Naive B cell (primary cell): ENCODE measurements around the gene THRAP3. TPM values are rescaled to one million over a fixed set of nuclear protein-coding genes. Genes with fewer than 3 reads are reported as not detected.
"Not testable (repeated sequence)": the region's sequence is repeated elsewhere in the genome, so short reads cannot be mapped to it uniquely, and the experiment has no call there.

ENCODE experiments used
- ATAC-seq, 2 donors: fragments of 150-1000 bp; cut with Tn5 transposase; 2 replicates each; pipeline ENCODE4 v1.10.0; 2021; ENCODE audit warnings: low read depth in 2 of 2, mild to moderate bottlenecking in 2 of 2, moderate library complexity in 2 of 2
- DNase-seq: peaks from one replicate; pipeline ENCODE4 v3.0.0; 2022
- H3K27ac Mint-ChIP-seq, 6 donors: one replicate each; pipeline ENCODE4 v1.8.0; 2020 to 2022; ENCODE audit warnings: mild to moderate bottlenecking in 6 of 6, mixed read lengths in 6 of 6, moderate library complexity in 5 of 6, inconsistent platforms in 2 of 6
- H3K27me3 Mint-ChIP-seq, 3 donors: one replicate each; pipeline ENCODE4 v1.8.0; 2021 to 2022; ENCODE audit warnings: mixed read lengths in 3 of 3, mild to moderate bottlenecking in 1 of 3
- H3K36me3 Mint-ChIP-seq, 2 donors: one replicate each; pipeline ENCODE4 v1.8.0; 2020 to 2022; ENCODE audit warnings: mixed read lengths in 2 of 2, inconsistent platforms in 1 of 2, mild to moderate bottlenecking in 1 of 2
- H3K4me1 Mint-ChIP-seq, 3 donors: one replicate each; pipeline ENCODE4 v1.8.0; 2020 to 2022; ENCODE audit warnings: mixed read lengths in 3 of 3, inconsistent platforms in 1 of 3, mild to moderate bottlenecking in 1 of 3, moderate library complexity in 1 of 3
- H3K4me3 Mint-ChIP-seq, 8 donors: one replicate each; pipeline ENCODE4 v1.8.0; 2020 to 2022; ENCODE audit warnings: mild to moderate bottlenecking in 8 of 8, mixed read lengths in 8 of 8, moderate library complexity in 8 of 8, inconsistent platforms in 2 of 8
- H3K9me3 Mint-ChIP-seq, 7 donors: one replicate each; pipeline ENCODE4 v1.8.0; 2020 to 2022; ENCODE audit warnings: mixed read lengths in 7 of 7, mild to moderate bottlenecking in 5 of 7, inconsistent platforms in 2 of 7, moderate library complexity in 1 of 7
- polyA plus RNA-seq, 6 donors: library from polyadenylated mRNA; unstranded; fragments of 300-500 nt; fragmentation: Illumina TruSeq; gene quantifications; one replicate each; pipeline ENCODE4 v1.2.3, GENCODE V29; 2021; ENCODE audit warnings: low read depth in 6 of 6

The THRAP3 gene
- polyA plus RNA-seq, result 100 to 1,000 TPM; 109 to 142 (median 131) TPM

GRCh38 chr1:36223996-36224536 is at the start of gene THRAP3:
Gene THRAP3 (plus strand): TSS chr1:36224443. CDS start chr1:36282564, 58,121 bp downstream.
- H3K4me3 Mint-ChIP-seq, result peak within 1 kb of the TSS; percentile 91 to 100 (median 99)
- H3K27me3 Mint-ChIP-seq, result no peaks in the 10 kb centered on the region
- peaks cover 31 to 42% (median 34%) of the 10 kb centered on the region in 3 donors for H3K4me1 Mint-ChIP-seq
- DNase-seq, result peak; percentile 100
- peak; percentile 84 to 85 for ATAC-seq
- peaks cover 11 to 14% of the 10 kb centered on the region in 2 donors for H3K36me3 Mint-ChIP-seq
- H3K9me3 Mint-ChIP-seq, result no peaks in the 10 kb centered on the region
- H3K27ac Mint-ChIP-seq, result peak within 1 kb of the TSS; percentile 99 to 100 (median 100)

DNA sequence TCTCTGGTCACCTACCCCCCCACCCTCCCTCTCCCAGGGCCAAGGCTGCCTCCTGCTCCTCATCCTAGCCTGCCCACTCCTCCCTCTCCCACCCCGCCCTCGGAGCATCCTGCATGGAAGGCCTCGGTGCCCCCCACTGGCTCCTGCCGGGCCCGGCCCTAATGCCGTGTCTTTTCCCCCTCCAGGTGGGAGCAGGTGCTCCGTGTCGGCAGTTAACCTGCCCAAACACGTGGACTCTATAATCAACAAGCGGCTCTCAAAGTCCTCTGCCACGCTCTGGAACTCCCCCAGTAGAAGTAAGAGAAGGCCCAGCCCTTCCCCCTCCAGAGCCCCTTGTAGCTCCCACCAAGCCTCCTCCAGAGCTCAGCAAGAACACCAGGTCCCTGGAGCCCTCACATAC is 49.5 kb upstream of the THRAP3 start:
- Mint-ChIP-seq H3K9me3 (no peaks in the 10 kb centered on the region), H3K36me3 (peaks cover 0 to 14% of the 10 kb centered on the region in 2 donors), H3K4me1 (peaks cover 0 to 12% (median 11%) of the 10 kb centered on the region in 3 donors), H3K27me3 (no peaks in the 10 kb centered on the region), H3K27ac (peak overlapping the region in 2 of 6 donors; percentile 67), H3K4me3 (no peak overlapping the region)
- DNase-seq (no peak), ATAC-seq (no peak)

- H3K27me3 Mint-ChIP-seq, result no peaks in the 10 kb centered on the region
- ATAC-seq (peak; percentile 67 to 73), DNase-seq (peak; percentile 14)
Measured at GRCh38 chr1:36175137-36176095, 48.8 kb upstream of the THRAP3 start.

GRCh38 chr1:36176106-36176949 is 47.9 kb upstream of the THRAP3 start:
- ATAC-seq, result no peak
- H3K27ac Mint-ChIP-seq, result peak overlapping the region in 3 of 6 donors; percentile 64 to 74 (median 67)
- H3K4me3 Mint-ChIP-seq, result no peak overlapping the region
- peaks cover 8 to 21% of the 10 kb centered on the region in 2 donors for H3K36me3 Mint-ChIP-seq
- no peaks in the 10 kb centered on the region for H3K9me3 Mint-ChIP-seq
- peaks cover 0 to 11% (median 9%) of the 10 kb centered on the region in 3 donors for H3K4me1 Mint-ChIP-seq
- no peaks in the 10 kb centered on the region for H3K27me3 Mint-ChIP-seq
- DNase-seq, result no peak

More at GRCh38 chr1:36175137-36176095, 48.8 kb upstream of the THRAP3 start:
- H3K27ac Mint-ChIP-seq, result peak overlapping the region in 5 of 6 donors; percentile 62 to 74 (median 67)
- no peaks in the 10 kb centered on the region for H3K9me3 Mint-ChIP-seq
- peak overlapping the region in 1 of 8 donors; percentile 51 for H3K4me3 Mint-ChIP-seq
- peaks cover 5 to 14% of the 10 kb centered on the region in 2 donors for H3K36me3 Mint-ChIP-seq
- peaks cover 0 to 11% (median 9%) of the 10 kb centered on the region in 3 donors for H3K4me1 Mint-ChIP-seq

- H3K9me3 Mint-ChIP-seq, result no peaks in the 10 kb centered on the region
- H3K4me3 Mint-ChIP-seq, result no peak overlapping the region
- no peak overlapping the region for H3K27ac Mint-ChIP-seq
- no peaks in the 10 kb centered on the region for H3K27me3 Mint-ChIP-seq
- peaks cover 8 to 18% of the 10 kb centered on the region in 2 donors for H3K36me3 Mint-ChIP-seq
- ATAC-seq, result no peak
- peaks cover 0 to 11% (median 9%) of the 10 kb centered on the region in 3 donors for H3K4me1 Mint-ChIP-seq
- DNase-seq, result no peak
Measured at GRCh38 chr1:36177589-36178431, 46.4 kb upstream of the THRAP3 start.

GRCh38 chr1:36178471-36179219 is 45.6 kb upstream of the THRAP3 start:
- ATAC-seq (no peak), DNase-seq (no peak)
- Mint-ChIP-seq H3K4me1 (peaks cover 0 to 13% (median 11%) of the 10 kb centered on the region in 3 donors), H3K4me3 (no peak overlapping the region), H3K36me3 (peaks cover 8 to 12% of the 10 kb centered on the region in 2 donors), H3K27ac (peak overlapping the region in 2 of 6 donors; percentile 24 to 56), H3K9me3 (no peaks in the 10 kb centered on the region), H3K27me3 (no peaks in the 10 kb centered on the region)

GRCh38 chr1:36179220-36179600 is 45.0 kb upstream of the THRAP3 start:
- H3K27ac Mint-ChIP-seq, result peak overlapping the region in 1 of 6 donors; percentile 24

GRCh38 chr1:36182734-36183133 is 41.5 kb upstream of the THRAP3 start:
- H3K4me3 Mint-ChIP-seq, result no peak overlapping the region
- DNase-seq (no peak), ATAC-seq (no peak)
- H3K27ac Mint-ChIP-seq, result peak overlapping the region in 2 of 6 donors; percentile 12 to 14
- H3K4me1 Mint-ChIP-seq, result peaks cover 0 to 5% (median under 1%) of the 10 kb centered on the region in 3 donors
- no peaks in the 10 kb centered on the region for H3K27me3 Mint-ChIP-seq
- H3K36me3 Mint-ChIP-seq, result peaks cover 7 to 8% of the 10 kb centered on the region in 2 donors
- H3K9me3 Mint-ChIP-seq, result no peaks in the 10 kb centered on the region

More at GRCh38 chr1:36179220-36179600, 45.0 kb upstream of the THRAP3 start:
- H3K4me1 Mint-ChIP-seq, result peaks cover 0 to 11% (median 11%) of the 10 kb centered on the region in 3 donors
- no peak overlapping the region for H3K4me3 Mint-ChIP-seq
- H3K27me3 Mint-ChIP-seq, result no peaks in the 10 kb centered on the region
- no peak for ATAC-seq
- peaks cover 7 to 8% of the 10 kb centered on the region in 2 donors for H3K36me3 Mint-ChIP-seq
- DNase-seq, result no peak
- H3K9me3 Mint-ChIP-seq, result no peaks in the 10 kb centered on the region

DNA sequence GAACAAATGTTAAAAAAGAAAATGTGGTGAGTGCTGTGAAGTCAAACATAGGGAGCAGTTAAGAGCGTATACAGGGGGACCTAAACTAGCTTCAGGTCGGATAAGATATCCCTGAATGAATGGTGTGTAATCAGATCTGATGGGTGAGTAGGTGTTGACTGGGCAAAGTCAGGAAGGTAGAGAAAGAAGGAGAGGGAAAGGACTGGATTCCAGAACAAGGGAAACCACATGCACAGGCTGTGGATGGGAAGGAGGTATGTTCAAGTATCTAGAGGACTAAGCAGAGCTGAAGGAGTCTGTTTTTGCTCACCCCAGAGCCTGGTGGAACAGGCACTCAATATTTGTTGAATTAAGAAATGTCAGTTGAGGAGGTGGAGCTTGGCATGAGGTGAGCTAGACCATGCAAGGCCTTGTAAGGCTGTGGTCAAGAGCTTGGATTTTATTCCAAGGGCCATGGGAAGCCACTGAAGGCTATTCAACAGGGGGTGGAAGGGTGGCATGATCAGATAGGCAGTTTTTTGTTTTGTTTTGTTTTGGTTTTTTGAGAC is 40.9 kb upstream of the THRAP3 start:
- Mint-ChIP-seq H3K4me1 (peaks cover 6 to 10% (median 7%) of the 10 kb centered on the region in 3 donors), H3K9me3 (no peaks in the 10 kb centered on the region), H3K36me3 (peaks cover 7 to 8% of the 10 kb centered on the region in 2 donors), H3K27ac (peak overlapping the region in 3 of 6 donors; percentile 14 to 28 (median 20)), H3K27me3 (no peaks in the 10 kb centered on the region), H3K4me3 (no peak overlapping the region)
- DNase-seq (no peak), ATAC-seq (no peak)

DNA sequence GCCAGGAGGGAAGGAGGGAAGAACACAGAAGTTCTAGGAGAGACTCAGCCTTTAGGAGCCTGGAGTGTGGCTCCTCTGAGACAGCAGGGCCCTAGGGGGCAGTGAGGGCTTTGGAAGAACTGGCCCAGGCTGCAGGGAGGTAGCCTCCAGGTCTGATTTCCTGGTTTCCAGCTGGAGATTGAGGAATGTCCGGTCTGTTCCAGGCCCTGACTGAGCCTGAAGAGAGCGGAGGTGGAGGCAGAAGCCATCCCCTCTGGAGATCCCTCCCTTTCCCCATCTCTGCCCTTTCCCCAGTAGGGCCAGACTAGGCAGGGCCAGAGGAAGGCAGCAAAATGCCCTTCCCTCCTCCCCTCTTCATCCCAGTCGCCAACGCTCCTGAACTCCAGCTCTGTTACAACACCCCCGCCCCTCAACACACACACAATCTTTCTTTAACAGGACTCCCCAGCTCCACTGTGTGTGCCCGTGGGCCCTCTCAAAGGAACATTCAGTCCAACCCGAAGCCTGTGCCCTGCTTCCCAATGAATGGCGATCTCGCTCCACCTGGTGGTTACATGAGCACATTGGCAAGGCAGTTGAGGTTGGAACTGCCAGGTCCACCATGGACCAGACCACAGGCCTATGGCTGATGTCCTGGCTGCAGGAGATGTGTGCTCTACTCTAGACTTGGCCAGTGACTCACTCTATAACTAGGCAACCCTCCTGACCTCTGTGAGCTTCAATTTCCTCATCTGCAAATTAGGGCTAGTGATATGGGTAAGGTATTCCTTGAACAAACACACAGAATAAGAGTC is 36.2 kb upstream of the THRAP3 start:
- H3K9me3 Mint-ChIP-seq, result no peaks in the 10 kb centered on the region
- H3K4me3 Mint-ChIP-seq, result no peak overlapping the region
- no peaks in the 10 kb centered on the region for H3K27me3 Mint-ChIP-seq
- DNase-seq (peak; percentile 74), ATAC-seq (peak; percentile 99)
- peak overlapping the region; percentile 17 to 85 (median 62) for H3K27ac Mint-ChIP-seq
- H3K36me3 Mint-ChIP-seq, result no peaks in the 10 kb centered on the region
- peaks cover 6 to 10% (median 7%) of the 10 kb centered on the region in 3 donors for H3K4me1 Mint-ChIP-seq

DNA sequence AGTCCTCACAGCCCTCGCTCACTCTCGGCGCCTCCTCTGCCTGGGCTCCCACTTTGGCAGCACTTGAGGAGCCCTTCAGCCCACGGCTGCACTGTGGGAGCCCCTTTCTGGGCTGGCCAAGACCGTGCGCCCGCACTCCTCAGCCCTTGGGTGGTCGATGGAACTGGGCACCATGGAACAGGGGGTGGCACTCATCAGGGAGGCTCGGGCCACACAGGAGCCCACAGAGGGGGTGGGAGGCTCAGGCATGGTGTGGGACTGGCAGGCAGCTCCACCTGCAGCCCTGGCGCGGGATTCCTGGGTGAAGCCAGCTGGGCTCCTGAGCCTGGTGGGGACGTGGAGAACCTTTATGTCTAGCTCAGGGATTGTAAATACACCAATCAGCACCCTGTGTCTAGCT is 27.4 kb upstream of the THRAP3 start:
- H3K4me3 Mint-ChIP-seq, DNase-seq, ATAC-seq, H3K9me3 Mint-ChIP-seq, H3K4me1 Mint-ChIP-seq, H3K27ac Mint-ChIP-seq, H3K36me3 Mint-ChIP-seq: not testable (repeated sequence)
- H3K27me3 Mint-ChIP-seq, result peaks cover 0 to 10% (median 5%) of the 10 kb centered on the region in 3 donors
